Measurements from ENCODE around the gene OR2B6.

The OR2B6 gene

GRCh38 chr6:27966816-27967426 lies 9.9 kb downstream of the OR2B6 start:
- Mint-ChIP-seq H3K27ac (no peak overlapping the region), H3K9me3 (peaks cover 5% of the 10 kb centered on the region), H3K4me1 (peaks cover 18% of the 10 kb centered on the region), H3K27me3 (peaks cover 2% of the 10 kb centered on the region), H3K4me3 (no peak overlapping the region), H3K36me3 (no peaks in the 10 kb centered on the region)
- no peak for ATAC-seq (ENCODE audit: low read depth)
- DNase-seq (ENCODE audit: low spot score in 2 of 2) = no peak

GRCh38 chr6:27970444-27970843 lies 13.4 kb downstream of the OR2B6 start:
- DNase-seq (ENCODE audit: low spot score in 2 of 2) (no peak), ATAC-seq (ENCODE audit: low read depth) (no peak)
- H3K4me1 Mint-ChIP-seq = peaks cover 14% of the 10 kb centered on the region
- no peaks in the 10 kb centered on the region for H3K27me3 Mint-ChIP-seq
- no peak overlapping the region for H3K27ac Mint-ChIP-seq
- no peaks in the 10 kb centered on the region for H3K36me3 Mint-ChIP-seq
- H3K9me3 Mint-ChIP-seq = peaks cover 4% of the 10 kb centered on the region
- no peak overlapping the region for H3K4me3 Mint-ChIP-seq

- ATAC-seq (ENCODE audit: low read depth) = no peak
- DNase-seq (ENCODE audit: low spot score in 2 of 2) = no peak
- H3K27ac Mint-ChIP-seq = no peak overlapping the region
- no peak overlapping the region for H3K4me3 Mint-ChIP-seq
- H3K9me3 Mint-ChIP-seq = peaks cover 4% of the 10 kb centered on the region
- no peaks in the 10 kb centered on the region for H3K27me3 Mint-ChIP-seq
- H3K36me3 Mint-ChIP-seq = no peaks in the 10 kb centered on the region
- H3K4me1 Mint-ChIP-seq = peaks cover 1% of the 10 kb centered on the region
Observed at GRCh38 chr6:27972750-27973149, 15.7 kb downstream of the OR2B6 start.

- H3K27me3 Mint-ChIP-seq = peaks cover 1% of the 10 kb centered on the region
- ATAC-seq (ENCODE audit: low read depth) (no peak), DNase-seq (ENCODE audit: low spot score in 2 of 2) (no peak)
- no peaks in the 10 kb centered on the region for H3K4me1 Mint-ChIP-seq
- H3K4me3 Mint-ChIP-seq = no peak overlapping the region
- H3K9me3 Mint-ChIP-seq = no peaks in the 10 kb centered on the region
- H3K36me3 Mint-ChIP-seq = no peaks in the 10 kb centered on the region
- no peak overlapping the region for H3K27ac Mint-ChIP-seq
Observed at GRCh38 chr6:27977387-27977786, 20.3 kb downstream of the OR2B6 start.

- no peak overlapping the region for H3K27ac Mint-ChIP-seq
- no peaks in the 10 kb centered on the region for H3K4me1 Mint-ChIP-seq
- ATAC-seq (ENCODE audit: low read depth) = no peak
- H3K4me3 Mint-ChIP-seq = no peak overlapping the region
- H3K36me3 Mint-ChIP-seq = no peaks in the 10 kb centered on the region
- no peak for DNase-seq (ENCODE audit: low spot score in 2 of 2)
- peaks cover 1% of the 10 kb centered on the region for H3K27me3 Mint-ChIP-seq
- H3K9me3 Mint-ChIP-seq = no peaks in the 10 kb centered on the region
Observed at GRCh38 chr6:27978705-27979104, 21.7 kb downstream of the OR2B6 start.

GRCh38 chr6:27980111-27980510 lies 23.1 kb downstream of the OR2B6 start:
- H3K36me3 Mint-ChIP-seq = no peaks in the 10 kb centered on the region
- H3K4me1 Mint-ChIP-seq = no peaks in the 10 kb centered on the region
- no peak overlapping the region for H3K27ac Mint-ChIP-seq
- H3K9me3 Mint-ChIP-seq = no peaks in the 10 kb centered on the region
- no peak overlapping the region for H3K4me3 Mint-ChIP-seq
- DNase-seq (ENCODE audit: low spot score in 2 of 2) (no peak), ATAC-seq (ENCODE audit: low read depth) (no peak)
- peaks cover 1% of the 10 kb centered on the region for H3K27me3 Mint-ChIP-seq

- Mint-ChIP-seq H3K4me3 (no peak overlapping the region), H3K27me3 (peaks cover 8% of the 10 kb centered on the region), H3K36me3 (peaks cover 1% of the 10 kb centered on the region), H3K27ac (no peak overlapping the region), H3K9me3 (no peaks in the 10 kb centered on the region), H3K4me1 (no peaks in the 10 kb centered on the region)
- no peak for DNase-seq (ENCODE audit: low spot score in 2 of 2)
- no peak for ATAC-seq (ENCODE audit: low read depth)
Observed at GRCh38 chr6:27986928-27987725, 30.1 kb downstream of the OR2B6 start.

GRCh38 chr6:27994616-27995015 lies 37.6 kb downstream of the OR2B6 start:
- no peak for ATAC-seq (ENCODE audit: low read depth)
- Mint-ChIP-seq H3K4me3 (no peak overlapping the region), H3K27me3 (peaks cover 7% of the 10 kb centered on the region), H3K9me3 (no peaks in the 10 kb centered on the region), H3K27ac (no peak overlapping the region), H3K4me1 (no peaks in the 10 kb centered on the region), H3K36me3 (peaks cover 1% of the 10 kb centered on the region)
- DNase-seq (ENCODE audit: low spot score in 2 of 2) = no peak

GRCh38 chr6:28000351-28001045 lies 43.5 kb downstream of the OR2B6 start:
- Mint-ChIP-seq H3K4me1 (no peaks in the 10 kb centered on the region), H3K4me3 (no peak overlapping the region), H3K27ac (no peak overlapping the region), H3K36me3 (no peaks in the 10 kb centered on the region), H3K27me3 (peaks cover 2% of the 10 kb centered on the region), H3K9me3 (no peaks in the 10 kb centered on the region)
- ATAC-seq (ENCODE audit: low read depth) = no peak
- no peak for DNase-seq (ENCODE audit: low spot score in 2 of 2)

GRCh38 chr6:28001351-28001750 lies 44.3 kb downstream of the OR2B6 start:
- H3K36me3 Mint-ChIP-seq = no peaks in the 10 kb centered on the region
- ATAC-seq (ENCODE audit: low read depth) = no peak
- H3K4me1 Mint-ChIP-seq = no peaks in the 10 kb centered on the region
- H3K9me3 Mint-ChIP-seq = no peaks in the 10 kb centered on the region
- DNase-seq (ENCODE audit: low spot score in 2 of 2) = no peak
- H3K27ac Mint-ChIP-seq = no peak overlapping the region
- peaks cover 2% of the 10 kb centered on the region for H3K27me3 Mint-ChIP-seq
- no peak overlapping the region for H3K4me3 Mint-ChIP-seq

GRCh38 chr6:28001751-28002150 lies 44.7 kb downstream of the OR2B6 start:
- Mint-ChIP-seq H3K36me3 (no peaks in the 10 kb centered on the region), H3K4me1 (no peaks in the 10 kb centered on the region), H3K27me3 (peaks cover 2% of the 10 kb centered on the region), H3K4me3 (no peak overlapping the region), H3K9me3 (no peaks in the 10 kb centered on the region), H3K27ac (no peak overlapping the region)
- ATAC-seq (ENCODE audit: low read depth) (no peak), DNase-seq (ENCODE audit: low spot score in 2 of 2) (no peak)

GRCh38 chr6:28002161-28002560 lies 45.1 kb downstream of the OR2B6 start:
- Mint-ChIP-seq H3K4me3 (no peak overlapping the region), H3K36me3 (no peaks in the 10 kb centered on the region), H3K4me1 (no peaks in the 10 kb centered on the region), H3K9me3 (no peaks in the 10 kb centered on the region), H3K27me3 (peaks cover 2% of the 10 kb centered on the region), H3K27ac (no peak overlapping the region)
- DNase-seq (ENCODE audit: low spot score in 2 of 2) (no peak), ATAC-seq (ENCODE audit: low read depth) (no peak)

- no peaks in the 10 kb centered on the region for H3K9me3 Mint-ChIP-seq
- ATAC-seq (ENCODE audit: low read depth) (no peak), DNase-seq (ENCODE audit: low spot score in 2 of 2) (no peak)
- H3K4me1 Mint-ChIP-seq = peaks cover under 1% of the 10 kb centered on the region
- H3K4me3 Mint-ChIP-seq = no peak overlapping the region
- no peak overlapping the region for H3K27ac Mint-ChIP-seq
- H3K36me3 Mint-ChIP-seq = no peaks in the 10 kb centered on the region
- peaks cover 2% of the 10 kb centered on the region for H3K27me3 Mint-ChIP-seq
Observed at GRCh38 chr6:28003059-28003458, 46.0 kb downstream of the OR2B6 start.

GRCh38 chr6:28003661-28004060 lies 46.6 kb downstream of the OR2B6 start:
- Mint-ChIP-seq H3K27me3 (peaks cover 2% of the 10 kb centered on the region), H3K9me3 (peaks cover 4% of the 10 kb centered on the region), H3K4me1 (peaks cover 7% of the 10 kb centered on the region), H3K4me3 (no peak overlapping the region), H3K27ac (no peak overlapping the region), H3K36me3 (peaks cover 4% of the 10 kb centered on the region)
- no peak for ATAC-seq (ENCODE audit: low read depth)
- no peak for DNase-seq (ENCODE audit: low spot score in 2 of 2)

Measured in memory B cell (primary cell).